Activated naive CD8-positive, alpha-beta T cell treated with anti-CD3 and anti-CD28 coated beads for 36 hours (primary cell): ENCODE data around the gene SEMA3A. TPM values are rescaled to one million over a fixed set of nuclear protein-coding genes. Genes with fewer than 3 reads are reported as not detected.
"Not testable (repeated sequence)": the region's sequence is repeated elsewhere in the genome, so short reads cannot be mapped to it uniquely, and the experiment has no call there.

Source experiments
- DNase-seq: peaks from one replicate; pipeline ENCODE4 v3.0.0; 2021
- H3K27ac Mint-ChIP-seq: one replicate; pipeline ENCODE4 v1.8.0; 2022; ENCODE audit warnings: mild to moderate bottlenecking, moderate library complexity, mixed read lengths
- H3K27me3 Mint-ChIP-seq: one replicate; pipeline ENCODE4 v1.8.0; 2022; ENCODE audit warnings: mild to moderate bottlenecking, mixed read lengths
- H3K36me3 Mint-ChIP-seq: one replicate; pipeline ENCODE4 v1.8.0; 2021; ENCODE audit warnings: mild to moderate bottlenecking, mixed read lengths
- H3K4me1 Mint-ChIP-seq: one replicate; pipeline ENCODE4 v1.8.0; 2021; ENCODE audit warnings: mixed read lengths
- H3K4me3 Mint-ChIP-seq: one replicate; pipeline ENCODE4 v1.8.0; 2022; ENCODE audit warnings: mild to moderate bottlenecking, moderate library complexity, mixed read lengths
- H3K9me3 Mint-ChIP-seq: one replicate; pipeline ENCODE4 v1.8.0; 2022; ENCODE audit warnings: mixed read lengths
- total RNA-seq, 2 experiments: library from RNA; stranded (reverse); gene quantifications; one replicate each; pipeline ENCODE4 v1.2.3, GENCODE V29; 2021

SEMA3A gene
- total RNA-seq, 2 experiments from 2014 or later, result 1.9 to 2.2 TPM

GRCh38 chr7:84150370-84150769 is 44.2 kb downstream of the SEMA3A start:
- H3K9me3 Mint-ChIP-seq, DNase-seq, H3K27me3 Mint-ChIP-seq, H3K4me3 Mint-ChIP-seq, H3K27ac Mint-ChIP-seq, H3K4me1 Mint-ChIP-seq, H3K36me3 Mint-ChIP-seq: not testable (repeated sequence)

GRCh38 chr7:84149573-84149972 is 45.0 kb downstream of the SEMA3A start:
- H3K4me3 Mint-ChIP-seq, result no peak overlapping the region
- no peaks in the 10 kb centered on the region for H3K9me3 Mint-ChIP-seq
- no peaks in the 10 kb centered on the region for H3K4me1 Mint-ChIP-seq
- no peaks in the 10 kb centered on the region for H3K27me3 Mint-ChIP-seq
- H3K27ac Mint-ChIP-seq, result no peak overlapping the region
- no peak for DNase-seq
- no peaks in the 10 kb centered on the region for H3K36me3 Mint-ChIP-seq

- Mint-ChIP-seq H3K9me3 (no peaks in the 10 kb centered on the region), H3K4me1 (no peaks in the 10 kb centered on the region), H3K27ac (no peak overlapping the region), H3K4me3 (no peak overlapping the region), H3K27me3 (no peaks in the 10 kb centered on the region), H3K36me3 (peaks cover 3% of the 10 kb centered on the region)
- DNase-seq, result no peak
Measured at GRCh38 chr7:84145892-84146291, 48.7 kb downstream of the SEMA3A start.

GRCh38 chr7:84144935-84145334 is 49.7 kb downstream of the SEMA3A start:
- peaks cover 3% of the 10 kb centered on the region for H3K36me3 Mint-ChIP-seq
- no peak overlapping the region for H3K27ac Mint-ChIP-seq
- no peak for DNase-seq
- H3K9me3 Mint-ChIP-seq, result no peaks in the 10 kb centered on the region
- no peaks in the 10 kb centered on the region for H3K27me3 Mint-ChIP-seq
- H3K4me3 Mint-ChIP-seq, result no peak overlapping the region
- H3K4me1 Mint-ChIP-seq, result no peaks in the 10 kb centered on the region

GRCh38 chr7:84144480-84144879 is 50.1 kb downstream of the SEMA3A start:
- Mint-ChIP-seq H3K4me3 (no peak overlapping the region), H3K4me1 (no peaks in the 10 kb centered on the region), H3K9me3 (no peaks in the 10 kb centered on the region), H3K36me3 (peaks cover 3% of the 10 kb centered on the region), H3K27me3 (no peaks in the 10 kb centered on the region), H3K27ac (no peak overlapping the region)
- no peak for DNase-seq

- no peaks in the 10 kb centered on the region for H3K9me3 Mint-ChIP-seq
- H3K36me3 Mint-ChIP-seq, result peaks cover 3% of the 10 kb centered on the region
- H3K4me3 Mint-ChIP-seq, result no peak overlapping the region
Measured at GRCh38 chr7:84142726-84143125, 51.9 kb downstream of the SEMA3A start.

GRCh38 chr7:84139986-84140729 is 54.4 kb downstream of the SEMA3A start:
- no peaks in the 10 kb centered on the region for H3K4me1 Mint-ChIP-seq
- H3K27me3 Mint-ChIP-seq, result no peaks in the 10 kb centered on the region
- H3K27ac Mint-ChIP-seq, result no peak overlapping the region
- no peak overlapping the region for H3K4me3 Mint-ChIP-seq
- H3K36me3 Mint-ChIP-seq, result peaks cover 3% of the 10 kb centered on the region
- H3K9me3 Mint-ChIP-seq, result no peaks in the 10 kb centered on the region
- DNase-seq, result no peak

More at GRCh38 chr7:84142726-84143125, 51.9 kb downstream of the SEMA3A start:
- H3K27ac Mint-ChIP-seq, result no peak overlapping the region
- DNase-seq, result no peak
- H3K27me3 Mint-ChIP-seq, result no peaks in the 10 kb centered on the region
- no peaks in the 10 kb centered on the region for H3K4me1 Mint-ChIP-seq

- H3K9me3 Mint-ChIP-seq, result no peaks in the 10 kb centered on the region
- no peak for DNase-seq
- no peak overlapping the region for H3K4me3 Mint-ChIP-seq
- H3K27ac Mint-ChIP-seq, result no peak overlapping the region
- peaks cover 3% of the 10 kb centered on the region for H3K36me3 Mint-ChIP-seq
- no peaks in the 10 kb centered on the region for H3K27me3 Mint-ChIP-seq
- no peaks in the 10 kb centered on the region for H3K4me1 Mint-ChIP-seq
Measured at GRCh38 chr7:84138411-84138810, 56.2 kb downstream of the SEMA3A start.

- Mint-ChIP-seq H3K4me3 (no peak overlapping the region), H3K36me3 (peaks cover 3% of the 10 kb centered on the region), H3K9me3 (no peaks in the 10 kb centered on the region), H3K27ac (no peak overlapping the region), H3K4me1 (no peaks in the 10 kb centered on the region), H3K27me3 (no peaks in the 10 kb centered on the region)
- no peak for DNase-seq
Measured at GRCh38 chr7:84137812-84138211, 56.8 kb downstream of the SEMA3A start.

GRCh38 chr7:84136809-84137208 is 57.8 kb downstream of the SEMA3A start:
- DNase-seq, result no peak
- Mint-ChIP-seq H3K27me3 (no peaks in the 10 kb centered on the region), H3K36me3 (peaks cover 3% of the 10 kb centered on the region), H3K9me3 (no peaks in the 10 kb centered on the region), H3K4me3 (no peak overlapping the region), H3K27ac (no peak overlapping the region), H3K4me1 (no peaks in the 10 kb centered on the region)

- no peak overlapping the region for H3K27ac Mint-ChIP-seq
- H3K9me3 Mint-ChIP-seq, result no peaks in the 10 kb centered on the region
- no peak for DNase-seq
- no peaks in the 10 kb centered on the region for H3K27me3 Mint-ChIP-seq
- no peak overlapping the region for H3K4me3 Mint-ChIP-seq
- no peaks in the 10 kb centered on the region for H3K4me1 Mint-ChIP-seq
- H3K36me3 Mint-ChIP-seq, result no peaks in the 10 kb centered on the region
Measured at GRCh38 chr7:84136336-84136735, 58.3 kb downstream of the SEMA3A start.

- no peak overlapping the region for H3K4me3 Mint-ChIP-seq
- no peaks in the 10 kb centered on the region for H3K36me3 Mint-ChIP-seq
- H3K27me3 Mint-ChIP-seq, result no peaks in the 10 kb centered on the region
- no peaks in the 10 kb centered on the region for H3K9me3 Mint-ChIP-seq
- no peak for DNase-seq
- no peaks in the 10 kb centered on the region for H3K4me1 Mint-ChIP-seq
- no peak overlapping the region for H3K27ac Mint-ChIP-seq
Measured at GRCh38 chr7:84134169-84134568, 60.4 kb downstream of the SEMA3A start.

- no peaks in the 10 kb centered on the region for H3K4me1 Mint-ChIP-seq
- DNase-seq, result no peak
- H3K36me3 Mint-ChIP-seq, result no peaks in the 10 kb centered on the region
- H3K27me3 Mint-ChIP-seq, result no peaks in the 10 kb centered on the region
- no peak overlapping the region for H3K27ac Mint-ChIP-seq
- no peaks in the 10 kb centered on the region for H3K9me3 Mint-ChIP-seq
- H3K4me3 Mint-ChIP-seq, result no peak overlapping the region
Measured at GRCh38 chr7:84125654-84126053, 68.9 kb downstream of the SEMA3A start.

GRCh38 chr7:84123965-84124547 is 70.5 kb downstream of the SEMA3A start:
- no peak for DNase-seq
- H3K4me1 Mint-ChIP-seq, result no peaks in the 10 kb centered on the region
- no peak overlapping the region for H3K4me3 Mint-ChIP-seq
- no peaks in the 10 kb centered on the region for H3K9me3 Mint-ChIP-seq
- H3K36me3 Mint-ChIP-seq, result no peaks in the 10 kb centered on the region
- H3K27me3 Mint-ChIP-seq, result no peaks in the 10 kb centered on the region
- H3K27ac Mint-ChIP-seq, result no peak overlapping the region

- no peak for DNase-seq
- H3K27me3 Mint-ChIP-seq, result no peaks in the 10 kb centered on the region
- H3K27ac Mint-ChIP-seq, result no peak overlapping the region
- H3K4me1 Mint-ChIP-seq, result no peaks in the 10 kb centered on the region
- no peak overlapping the region for H3K4me3 Mint-ChIP-seq
- no peaks in the 10 kb centered on the region for H3K36me3 Mint-ChIP-seq
- no peaks in the 10 kb centered on the region for H3K9me3 Mint-ChIP-seq
Measured at GRCh38 chr7:84122582-84123360, 71.8 kb downstream of the SEMA3A start.
